GM19328 (cell line): ENCODE results near the gene PUS1.

Experiments
- ATAC-seq: cut with Tn5 transposase; IDR thresholded peaks from one replicate; pipeline ENCODE4 v1.9.1; 2021; ENCODE audit warnings: mild to moderate bottlenecking, moderate library complexity; ENCODE audit not compliant: unreplicated experiment

The PUS1 gene

DNA sequence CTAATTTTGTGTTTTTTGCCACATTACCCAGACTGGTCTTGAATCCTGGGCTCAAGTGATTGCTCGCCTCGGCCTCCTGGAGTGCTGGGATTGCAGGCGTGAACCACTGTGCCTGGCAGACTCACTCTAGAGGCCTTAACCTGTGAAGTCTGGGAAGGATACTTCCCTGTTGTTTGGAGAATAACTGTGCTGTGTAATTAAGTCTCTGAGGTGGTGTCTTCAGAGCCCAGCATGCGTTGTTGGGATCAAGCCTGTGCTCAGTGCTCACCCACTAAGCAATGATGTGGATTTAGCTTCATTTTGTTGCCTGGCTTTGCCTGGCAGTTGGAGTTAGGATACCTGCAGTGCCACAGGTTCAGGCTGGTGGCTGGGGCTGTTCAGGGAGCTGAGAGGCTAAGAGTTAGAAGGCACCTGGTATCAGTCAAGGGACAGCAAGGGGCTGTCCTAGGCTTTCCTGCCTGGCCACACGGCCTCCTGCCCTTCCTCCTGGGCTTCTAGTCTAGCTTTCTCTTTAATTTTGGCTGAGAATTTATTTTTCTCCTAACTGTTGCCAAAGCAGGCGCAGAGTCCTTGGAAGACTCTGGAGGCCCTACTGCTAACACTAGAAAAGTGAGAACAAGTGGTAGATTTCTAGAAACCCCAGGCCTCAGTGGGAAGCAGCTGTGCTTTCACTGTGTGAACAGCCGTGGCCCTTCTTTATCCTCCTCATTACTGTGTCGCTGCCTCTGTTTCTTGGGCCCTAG lies 59.1 kb downstream of the PUS1 start:
- no peak for ATAC-seq

DNA sequence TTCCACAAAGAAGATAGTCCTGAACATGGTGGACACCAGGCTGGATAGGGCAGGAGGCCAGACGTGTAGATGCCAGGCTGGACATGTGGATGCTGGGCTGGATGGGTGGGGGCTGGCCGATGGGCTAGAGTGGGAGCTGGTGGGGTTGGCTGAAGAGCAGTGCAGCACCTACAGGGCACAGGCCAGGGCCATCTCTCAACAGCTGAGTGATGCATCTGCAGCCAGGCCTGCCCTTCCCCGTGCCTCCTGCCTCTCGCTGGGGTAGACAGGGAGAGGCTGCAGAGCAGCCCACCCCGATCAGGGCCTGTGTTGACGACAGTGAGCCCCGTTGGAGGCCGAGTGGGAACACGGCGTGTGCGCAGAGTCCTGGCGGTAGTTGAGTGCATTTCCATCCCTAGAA lies 59.9 kb downstream of the PUS1 start:
- no peak for ATAC-seq

DNA sequence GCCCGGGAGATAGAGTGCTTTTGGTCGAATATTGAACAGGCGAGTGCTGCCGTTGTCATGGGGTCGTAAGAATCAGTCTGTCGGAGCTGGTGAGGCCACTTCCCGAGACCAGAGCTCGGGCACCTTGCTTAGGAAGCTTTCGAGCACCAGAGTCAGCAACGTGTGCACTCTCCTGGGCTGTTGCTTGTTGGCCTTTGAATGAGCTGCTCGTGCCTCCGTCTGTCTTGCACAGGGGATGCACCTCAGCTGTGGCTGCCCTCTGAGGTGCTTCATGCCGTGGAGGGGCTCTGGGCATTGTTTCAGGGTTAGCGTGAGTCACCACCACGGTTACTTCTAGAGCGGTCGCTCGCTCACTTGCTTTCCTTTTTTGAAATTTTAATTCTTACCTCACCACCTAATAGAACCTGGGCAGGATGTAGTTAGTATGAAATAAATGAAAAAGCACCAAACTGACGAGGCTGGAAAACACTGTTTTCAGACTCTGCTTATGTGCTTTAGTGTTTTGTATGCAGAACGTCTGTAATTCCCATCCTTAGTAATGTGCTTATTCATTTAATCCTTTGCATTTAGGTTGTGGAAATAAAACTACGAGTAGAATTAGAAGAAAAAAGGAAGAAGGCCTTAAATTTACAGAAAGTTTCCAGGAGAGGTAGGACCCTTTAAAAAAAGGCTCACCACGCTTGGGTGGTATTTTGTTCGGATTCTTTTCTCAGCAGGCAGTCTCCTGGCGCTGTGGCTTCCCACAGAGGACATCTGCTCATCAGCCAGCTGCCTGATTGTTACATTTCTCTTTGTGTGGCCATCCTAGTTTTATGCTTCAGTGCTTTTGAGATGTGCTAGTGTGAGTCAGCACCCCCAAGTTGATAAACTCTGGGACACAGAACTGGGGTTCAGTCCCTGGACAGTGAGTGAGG lies 61.2 kb downstream of the PUS1 start:
- ATAC-seq = no peak

GRCh38 chr12:131990980-131991305 lies 61.9 kb downstream of the PUS1 start:
- ATAC-seq = no peak

- no peak for ATAC-seq
These were observed 62.8 kb downstream of the PUS1 start for GRCh38 chr12:131991816-131992430.

GRCh38 chr12:131994589-131994988 lies 65.5 kb downstream of the PUS1 start:
- no peak for ATAC-seq
